Right ventricle myocardium inferior (tissue), 1 donor: ENCODE results near the gene HIPK2. TPM values are rescaled to one million over a fixed set of nuclear protein-coding genes. Genes with fewer than 3 reads are reported as not detected.

Experiments used
- ATAC-seq: fragments of 200-7000 bp; cut with Tn5 transposase; one replicate; pipeline ENCODE4 v1.9.1; 2020; ENCODE audit warnings: mild to moderate bottlenecking, moderate library complexity
- DNase-seq: peaks from one replicate; pipeline ENCODE4 v3.0.0; 2021; ENCODE audit errors: missing footprints
- intact Hi-C: fragments of 100-400 bp; cut with DNase I; formaldehyde crosslinking; loops from one replicate; pipeline ENCODE4 v1.11.0; 2022
- long read RNA-seq: library from polyadenylated mRNA; unstranded; transcript quantifications from one replicate; pipeline ENCODE4 v2.0.0, GENCODE V29; 2021
- total RNA-seq: library from RNA; stranded (reverse); fragmentation: NEBNext Ultra II Directional; extraction: Animal tissue kit (Norgen Biotek cat#: 25700); gene quantifications from one replicate; pipeline ENCODE4 v1.2.1, GENCODE V29; 2021
- donor health status: DM: no; HTN: yes; CAD: no; lungs with severe emphysema.

The HIPK2 gene
- total RNA-seq, result 97.8 TPM
- long read RNA-seq, partial matches to known transcripts, result 1 of 34 reads
- long read RNA-seq, other reads (novel, unspliced or antisense), result 33 of 34 reads

DNA sequence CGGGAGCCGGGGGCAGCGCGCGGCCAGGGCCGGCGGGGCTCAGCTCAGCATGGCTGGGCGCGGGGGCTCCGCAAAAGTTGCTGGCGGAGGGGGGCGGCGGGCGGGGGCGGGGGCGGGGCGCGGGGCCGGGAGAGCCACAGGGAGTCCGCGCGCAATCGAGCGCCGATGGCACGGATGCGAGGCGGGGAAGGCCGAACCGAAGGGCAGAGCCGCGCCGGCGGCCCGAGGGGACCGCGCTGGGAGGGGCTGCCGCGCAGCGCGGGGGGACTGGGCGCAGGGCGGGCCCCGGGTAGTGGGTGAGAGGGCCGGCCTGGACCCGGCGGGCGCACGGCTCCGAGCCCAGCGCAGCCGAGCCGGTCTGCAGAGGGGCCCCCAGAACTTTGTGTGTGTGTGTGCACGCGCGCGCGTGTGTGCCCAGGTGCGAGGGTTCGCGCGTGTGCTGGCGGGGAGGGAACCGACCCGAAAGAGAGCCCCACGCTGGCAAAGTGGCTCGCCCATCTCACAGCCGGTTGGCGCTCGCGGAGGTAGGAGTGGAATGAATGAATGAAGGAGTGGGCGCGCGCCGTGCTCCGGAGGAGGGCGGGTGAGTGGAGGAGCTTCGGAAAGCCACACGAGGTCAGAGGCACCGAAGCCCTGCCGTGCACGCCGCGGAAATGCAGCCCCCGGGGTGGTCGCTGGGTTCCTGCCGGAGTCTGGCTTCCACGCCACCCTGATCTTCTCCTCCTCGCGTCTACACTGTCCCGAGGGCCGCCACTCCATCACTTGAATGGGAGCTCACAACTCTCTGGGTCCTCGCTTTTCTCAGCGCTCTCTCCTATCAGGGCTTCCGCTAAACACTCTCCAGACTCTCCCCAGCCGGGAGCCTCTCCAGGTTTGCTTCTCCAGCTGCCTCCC is at the start of gene HIPK2:
HIPK2 (minus strand) TSS at position 51 of the 894 bp plus-strand sequence. CDS start 375 bp downstream, outside the sequence.
- DNase-seq (peak; percentile 91), ATAC-seq (peak; percentile 85)
- intact Hi-C loops, result loop anchor here (2.0 to 5.0 kb wide), 3 partner anchors 46 to 225 kb away; no protein-coding TSS in a partner anchor

DNA sequence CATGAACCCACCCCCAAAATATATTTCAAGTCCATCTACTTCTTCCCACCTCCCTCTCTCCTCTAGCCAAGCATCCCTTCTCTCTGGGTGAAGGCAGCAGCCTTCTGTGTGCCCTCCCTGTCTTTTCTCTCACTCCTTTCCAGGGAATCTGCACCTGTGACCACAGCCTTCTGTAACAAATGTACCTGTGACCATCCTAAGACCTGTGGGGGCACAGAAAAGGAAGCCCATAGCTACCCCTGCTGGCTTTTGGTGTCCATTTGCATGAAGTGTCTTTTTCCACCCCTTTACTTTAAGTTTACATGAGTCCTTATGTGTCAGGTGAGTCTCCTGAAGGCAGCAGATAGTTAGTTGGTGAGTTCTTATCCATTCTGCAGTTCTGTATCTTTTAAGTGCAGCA is 49.2 kb upstream of the HIPK2 start:
- intact Hi-C loops, result no loop called here
- ATAC-seq (no peak), DNase-seq (no peak)

DNA sequence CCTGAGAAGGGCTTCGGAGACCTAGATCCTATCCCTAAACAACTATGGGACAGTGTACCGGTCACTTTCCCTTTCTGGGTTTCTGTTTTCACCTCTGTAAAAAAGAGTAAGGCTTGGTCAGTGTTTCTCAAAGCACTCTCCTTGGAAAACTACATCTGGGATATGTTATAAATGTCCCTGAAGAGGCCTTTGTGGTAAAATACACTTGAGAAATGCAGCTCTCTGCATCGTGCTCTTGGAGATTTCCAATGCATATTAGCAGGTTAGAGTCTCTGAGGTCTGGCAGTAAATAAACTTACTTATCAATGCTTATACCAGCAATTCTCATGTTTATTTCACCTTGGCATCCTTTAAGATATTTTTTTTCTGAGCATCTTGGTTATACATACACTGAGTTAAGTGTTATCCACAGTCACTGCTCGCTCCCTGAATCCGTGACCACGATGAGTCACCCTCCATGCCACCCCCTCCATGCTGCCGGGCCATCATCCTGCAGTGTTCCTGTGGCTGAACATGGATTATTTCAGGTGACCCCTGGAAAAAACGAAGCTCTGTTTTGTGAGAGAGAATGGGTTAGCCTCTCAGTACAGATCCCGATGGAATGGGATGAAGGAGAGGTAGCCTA is 48.0 kb upstream of the HIPK2 start:
- intact Hi-C loops, result no loop called here
- no peak for DNase-seq
- no peak for ATAC-seq

DNA sequence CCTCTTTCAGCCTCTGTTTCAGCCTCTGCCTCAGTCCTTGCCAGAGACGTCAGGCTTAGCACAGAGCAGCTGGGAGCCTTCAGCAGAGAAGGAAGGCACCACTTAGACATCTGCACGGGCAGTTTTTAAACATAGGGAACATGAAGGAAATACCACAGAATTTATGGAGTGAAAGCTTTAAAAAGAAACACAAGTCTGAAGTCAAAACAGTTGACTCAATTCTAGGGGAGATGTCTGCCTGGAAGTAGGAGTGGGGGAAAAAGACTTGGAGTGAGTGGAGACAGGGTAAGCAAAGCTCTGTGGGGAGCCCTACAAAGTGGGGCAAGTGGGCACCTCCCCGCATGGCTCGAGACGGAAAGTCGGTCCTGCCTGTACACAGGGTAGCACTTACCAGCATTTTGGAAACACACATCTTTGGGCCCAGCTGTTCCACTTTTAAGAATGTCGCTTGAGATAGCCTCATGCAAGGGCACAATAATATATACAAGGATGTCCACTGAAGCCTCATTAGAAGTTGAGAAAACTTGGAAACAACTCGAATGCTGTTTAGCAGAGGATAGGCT is 46.2 kb upstream of the HIPK2 start:
- intact Hi-C loops, result no loop called here
- DNase-seq (no peak), ATAC-seq (no peak)

DNA sequence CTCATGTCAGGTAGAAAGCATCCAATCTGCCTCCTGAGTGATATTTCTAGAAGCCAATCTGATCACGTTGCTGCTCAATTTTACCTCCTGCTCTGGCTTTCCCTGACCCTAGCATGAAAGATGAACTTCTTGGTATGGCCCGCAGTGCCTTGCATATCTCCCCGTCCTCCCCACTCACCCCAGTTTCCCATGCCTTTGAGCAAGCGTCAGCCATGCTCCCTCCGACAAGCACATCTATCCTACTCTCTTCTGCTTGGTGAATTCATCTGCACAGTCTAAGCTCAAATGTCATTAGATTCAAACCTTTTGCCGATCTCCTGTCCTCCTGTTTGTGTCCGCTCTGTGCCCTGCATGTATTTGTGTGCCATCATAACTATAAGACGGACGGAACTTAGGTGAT is 45.1 kb upstream of the HIPK2 start:
- ATAC-seq, result no peak
- DNase-seq, result no peak
- intact Hi-C loops, result no loop called here

DNA sequence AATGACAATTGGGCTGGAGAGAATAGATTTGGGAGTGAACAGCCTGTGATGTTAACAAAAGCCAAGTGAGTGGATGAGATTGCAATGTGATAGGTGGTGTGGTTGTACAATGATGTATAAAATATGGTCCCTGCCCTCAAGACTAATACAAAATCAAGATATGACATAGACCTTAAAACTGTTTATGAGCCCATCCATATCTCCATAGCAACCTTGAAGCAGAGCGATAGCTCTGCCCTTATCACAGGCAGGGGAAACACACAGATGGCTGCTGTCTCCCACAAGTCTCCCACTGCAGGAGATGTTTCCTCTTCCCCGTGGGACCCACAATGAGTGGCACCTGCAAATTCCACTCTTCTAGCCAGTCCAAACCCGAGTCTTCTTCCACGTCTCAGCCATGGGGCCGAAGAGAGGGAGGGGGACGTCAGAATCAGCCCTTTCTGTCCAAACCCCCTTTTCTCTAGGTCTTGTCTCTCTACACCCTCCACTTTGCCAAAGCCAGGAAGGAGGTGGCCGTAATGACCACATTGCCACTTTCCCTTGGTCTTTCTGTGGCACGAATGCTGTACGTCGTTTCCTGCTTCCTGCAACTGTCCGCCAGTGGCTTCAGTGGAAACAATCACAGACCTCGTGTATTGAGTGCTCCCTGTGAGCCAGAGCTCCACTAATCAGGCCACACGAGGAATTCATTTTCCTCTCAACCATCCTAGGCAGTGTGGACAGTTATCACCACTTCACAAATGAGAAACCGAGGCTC is 43.7 kb upstream of the HIPK2 start:
- ATAC-seq, result no peak
- intact Hi-C loops, result no loop called here
- DNase-seq, result no peak

DNA sequence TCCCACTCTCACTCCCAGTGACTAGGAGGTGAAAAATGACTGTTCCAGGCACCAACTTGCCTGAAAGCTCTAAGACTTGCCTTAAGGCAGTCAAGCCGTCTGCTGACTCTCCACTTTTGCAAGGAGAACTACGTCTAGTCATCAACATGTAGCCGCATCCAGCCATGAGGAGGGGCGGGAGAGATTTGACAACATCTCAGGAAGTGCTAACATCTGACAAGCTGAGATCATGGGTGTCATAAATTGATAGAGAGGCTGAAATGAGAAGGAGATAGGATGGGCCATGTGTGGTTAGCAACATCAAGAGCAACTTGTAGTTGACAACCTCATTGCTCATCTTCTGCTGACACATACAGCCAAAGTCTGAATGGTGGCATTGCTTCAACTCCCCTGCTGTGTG is 42.3 kb upstream of the HIPK2 start:
- intact Hi-C loops, result no loop called here
- no peak for ATAC-seq
- DNase-seq, result no peak

DNA sequence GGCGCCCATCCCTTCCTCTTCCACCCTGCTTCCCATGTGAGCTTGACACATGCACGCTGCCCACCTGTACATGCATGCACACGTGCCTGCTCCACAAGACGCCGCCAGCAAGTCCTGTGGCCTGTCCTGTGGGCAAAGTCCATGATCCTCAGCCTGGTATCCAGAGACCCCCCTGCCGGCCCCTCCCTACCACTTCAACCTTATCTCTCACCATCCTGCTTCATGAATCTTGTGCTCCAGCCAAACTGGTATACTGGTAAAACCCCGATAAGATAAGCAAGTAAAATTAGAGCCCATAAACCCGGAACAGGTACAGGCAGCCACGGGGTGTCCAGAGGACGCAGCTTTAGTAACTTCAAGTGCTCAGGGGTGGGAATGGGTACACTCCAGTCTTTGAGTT is 39.5 kb upstream of the HIPK2 start:
- intact Hi-C loops, result no loop called here
- ATAC-seq (no peak), DNase-seq (no peak)

DNA sequence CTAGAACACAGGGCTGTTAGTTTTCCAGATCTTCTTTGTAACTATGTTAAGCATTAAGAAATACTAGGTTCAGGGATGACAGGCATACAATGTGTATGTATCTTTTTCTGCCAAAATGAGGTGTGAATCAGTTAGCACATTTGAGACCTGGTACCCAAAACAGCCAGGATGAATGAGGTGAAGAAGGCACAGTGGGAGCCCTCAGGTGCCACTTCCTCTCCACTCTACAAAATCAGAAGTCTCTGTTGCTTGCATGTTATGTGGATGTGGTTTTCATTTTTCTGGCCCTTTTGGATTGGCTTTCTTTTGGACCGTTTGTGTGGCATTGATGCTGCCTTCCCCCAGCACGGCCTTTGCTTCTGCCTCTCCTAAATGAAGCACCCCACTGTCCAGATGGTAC is 35.9 kb upstream of the HIPK2 start:
- intact Hi-C loops, result no loop called here
- ATAC-seq (no peak), DNase-seq (no peak)

DNA sequence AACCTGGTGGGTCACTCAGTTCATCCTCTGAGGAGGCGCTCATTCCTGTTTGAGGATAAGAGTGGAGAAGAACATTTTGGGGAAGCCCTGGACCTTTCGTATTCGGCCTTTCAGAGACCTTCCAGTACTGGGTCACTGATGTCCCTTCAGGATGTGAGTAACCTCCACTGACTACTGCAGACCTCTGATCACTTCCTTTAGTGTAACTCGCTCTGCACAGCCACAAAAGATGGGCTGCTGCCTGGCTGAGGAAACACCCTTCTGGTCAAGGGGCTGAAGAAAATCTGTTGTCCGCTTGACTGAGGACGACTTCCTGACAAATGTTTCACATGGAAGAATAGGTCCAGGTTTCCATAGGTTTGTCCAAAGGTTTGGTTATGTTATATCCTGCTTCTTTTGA is 35.4 kb upstream of the HIPK2 start:
- DNase-seq (no peak), ATAC-seq (no peak)
- intact Hi-C loops, result no loop called here

DNA sequence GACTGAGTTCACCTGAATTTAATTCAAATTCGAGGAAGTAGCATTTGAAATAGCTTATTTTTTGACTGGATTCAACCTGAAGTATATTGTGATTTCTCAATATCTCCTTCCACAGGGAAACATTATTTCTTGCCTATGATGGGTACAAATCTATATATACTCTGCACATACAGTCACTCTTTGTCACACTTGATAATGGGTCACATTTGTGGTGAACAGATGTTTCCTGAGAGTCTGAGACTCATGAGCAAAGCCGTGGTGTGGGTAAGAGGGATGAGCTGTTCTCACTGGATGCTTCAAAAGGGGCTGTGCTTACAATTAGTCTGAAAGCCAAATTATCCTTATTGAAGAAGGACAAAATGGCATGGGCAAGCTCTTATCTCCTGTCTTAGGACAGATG is 33.3 kb upstream of the HIPK2 start:
- no peak for DNase-seq
- no peak for ATAC-seq
- intact Hi-C loops, result no loop called here

DNA sequence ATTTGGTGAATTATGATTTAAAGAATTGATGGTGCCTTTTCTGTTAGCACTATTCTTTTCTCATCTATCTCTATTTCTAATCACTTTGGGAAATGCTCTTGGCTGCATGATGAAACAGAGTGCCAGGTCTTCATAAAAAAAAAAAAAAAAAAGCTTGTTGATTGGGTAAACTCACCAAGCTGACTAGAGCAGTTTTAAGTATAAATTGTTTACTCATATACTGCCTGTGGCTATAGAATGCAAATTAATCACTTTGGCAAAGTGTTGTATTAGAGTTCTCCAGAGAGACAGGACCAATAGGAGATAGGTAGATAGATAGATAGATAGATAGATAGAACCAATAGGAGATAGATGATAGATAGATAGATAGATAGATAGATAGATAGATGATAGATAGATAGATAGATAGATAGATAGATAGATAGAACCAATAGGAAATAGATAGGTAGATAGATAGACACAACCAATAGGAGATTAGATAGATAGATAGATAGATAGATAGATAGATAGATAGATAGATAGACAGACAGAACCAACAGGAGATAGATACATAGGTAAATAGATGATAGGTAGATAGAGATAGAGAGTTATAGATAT is 31.1 kb upstream of the HIPK2 start:
- DNase-seq (no peak), ATAC-seq (no peak)
- intact Hi-C loops, result no loop called here

DNA sequence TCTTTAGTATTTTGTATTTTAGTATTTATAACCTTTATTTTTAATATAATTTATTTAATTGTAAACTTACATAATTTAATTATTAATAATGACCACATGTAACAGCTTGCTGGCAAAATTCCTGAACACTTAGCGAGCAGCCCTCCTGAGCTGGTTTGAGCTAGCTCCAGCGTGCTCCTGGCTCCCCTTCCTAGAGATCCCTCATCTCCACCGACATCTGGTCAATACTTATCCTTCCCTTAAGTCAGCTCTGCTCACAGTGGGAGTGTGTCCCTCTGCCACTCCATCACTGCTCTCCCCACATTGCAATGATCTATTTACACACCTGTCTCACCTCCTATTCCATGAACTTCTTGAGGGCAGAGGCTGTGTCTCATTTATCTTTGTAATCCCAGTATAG is 30.6 kb upstream of the HIPK2 start:
- no peak for ATAC-seq
- intact Hi-C loops, result no loop called here

DNA sequence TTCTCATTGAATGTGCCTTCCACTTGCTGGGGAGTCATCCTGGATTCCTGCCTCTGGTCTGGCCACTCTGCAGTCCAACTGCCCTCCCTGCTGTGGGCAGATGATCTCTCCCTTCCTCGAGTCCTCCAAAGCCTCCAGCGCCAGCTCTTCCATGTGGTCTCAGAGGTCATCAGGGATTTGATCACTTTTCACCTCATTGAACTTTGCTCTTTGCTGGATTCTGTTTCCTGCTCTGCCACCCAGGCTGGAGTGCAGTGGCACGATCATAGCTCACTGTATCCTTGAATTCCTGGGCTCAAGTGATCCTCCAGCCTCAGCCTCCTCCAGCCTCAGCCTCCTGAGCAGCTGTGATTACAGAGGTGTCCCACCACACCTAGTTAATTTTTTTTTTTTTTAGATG is 29.2 kb upstream of the HIPK2 start:
- no peak for DNase-seq
- ATAC-seq, result no peak
- intact Hi-C loops, result no loop called here

More for the DNA sequence above, 30.6 kb upstream of the HIPK2 start:
- no peak for DNase-seq

DNA sequence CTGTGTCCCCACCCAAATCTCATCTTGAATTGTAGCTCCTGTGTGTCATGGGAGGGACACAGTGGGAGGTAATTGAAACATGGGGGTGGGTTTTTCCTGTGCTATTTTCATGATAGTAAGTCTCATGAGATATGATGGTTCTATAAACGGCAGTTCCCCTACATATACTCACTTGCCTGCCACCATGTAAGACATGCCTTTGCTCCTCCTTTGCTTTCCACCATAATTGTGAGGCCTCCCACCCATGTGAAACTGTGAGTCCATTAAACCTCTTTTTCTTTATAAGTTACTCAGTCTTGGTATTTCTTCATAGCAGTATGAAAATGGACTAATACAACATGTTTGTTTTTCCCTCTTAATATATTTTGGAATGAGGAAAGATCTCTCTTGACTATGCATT is 26.8 kb upstream of the HIPK2 start:
- intact Hi-C loops, result no loop called here
- no peak for ATAC-seq

DNA sequence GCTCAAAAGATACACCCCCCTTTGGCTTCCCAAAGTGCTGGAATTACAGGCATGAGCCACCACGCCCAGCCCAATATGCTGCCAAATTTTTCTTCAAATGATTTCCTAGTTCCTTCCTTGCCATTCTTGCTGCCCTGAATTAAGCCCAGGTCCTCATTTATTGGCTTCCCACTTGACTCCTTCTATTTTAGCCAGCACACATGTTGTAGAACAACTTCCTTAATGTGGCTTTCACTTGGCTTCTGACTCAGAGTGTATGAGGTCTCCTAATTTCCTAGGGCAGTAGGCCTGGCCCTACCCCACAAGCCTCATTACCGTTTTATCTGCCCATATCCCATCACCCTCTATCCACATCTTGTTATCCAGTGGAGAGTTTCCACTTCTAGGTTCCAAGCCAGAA is 21.8 kb upstream of the HIPK2 start:
- ATAC-seq, result peak; percentile 46

More for the DNA sequence above, 26.8 kb upstream of the HIPK2 start:
- DNase-seq, result no peak

DNA sequence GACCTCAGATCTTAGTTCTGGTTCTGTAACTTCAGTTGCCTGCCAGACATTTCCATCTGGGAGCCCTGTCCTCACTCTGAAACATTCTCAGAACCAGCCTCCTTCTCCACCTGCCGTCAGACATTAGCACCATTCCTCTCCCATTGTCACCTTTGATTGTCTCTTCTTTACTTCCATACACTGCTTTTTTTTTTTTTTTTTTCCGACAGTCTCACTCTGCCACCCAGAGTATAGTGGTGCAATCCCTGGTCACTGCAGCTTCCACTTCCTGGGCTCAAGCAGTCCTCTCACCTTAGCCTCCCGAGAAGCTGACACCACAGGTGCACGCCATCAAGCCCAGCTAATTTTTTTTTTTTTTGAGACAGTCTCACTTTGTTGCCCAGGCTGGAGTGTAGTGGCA is 21.1 kb upstream of the HIPK2 start:
- ATAC-seq (peak; percentile 62), DNase-seq (no peak)
- intact Hi-C loops, result no loop called here

More for the DNA sequence above, 21.8 kb upstream of the HIPK2 start:
- intact Hi-C loops, result no loop called here
- DNase-seq, result no peak

DNA sequence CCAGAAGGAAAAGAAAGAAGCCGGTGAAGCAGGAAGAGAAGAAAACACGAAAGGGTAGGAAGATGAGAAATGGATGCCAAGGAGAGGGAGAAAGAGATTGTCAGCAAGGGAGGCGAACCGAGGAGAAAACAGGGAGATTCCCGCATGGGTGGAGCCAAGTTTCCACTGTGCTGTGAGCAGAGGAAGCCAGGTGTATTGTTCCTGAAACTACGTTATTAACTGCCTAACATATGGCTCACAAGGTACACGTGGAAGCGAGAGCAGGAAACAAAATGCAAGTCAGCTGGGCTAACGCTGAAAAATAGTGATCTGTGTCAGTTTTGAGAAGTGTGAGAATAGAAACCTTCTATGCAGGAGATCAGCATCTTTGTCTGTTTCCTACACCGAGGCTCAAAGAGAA is 20.4 kb upstream of the HIPK2 start:
- DNase-seq (no peak), ATAC-seq (no peak)
- intact Hi-C loops, result no loop called here

DNA sequence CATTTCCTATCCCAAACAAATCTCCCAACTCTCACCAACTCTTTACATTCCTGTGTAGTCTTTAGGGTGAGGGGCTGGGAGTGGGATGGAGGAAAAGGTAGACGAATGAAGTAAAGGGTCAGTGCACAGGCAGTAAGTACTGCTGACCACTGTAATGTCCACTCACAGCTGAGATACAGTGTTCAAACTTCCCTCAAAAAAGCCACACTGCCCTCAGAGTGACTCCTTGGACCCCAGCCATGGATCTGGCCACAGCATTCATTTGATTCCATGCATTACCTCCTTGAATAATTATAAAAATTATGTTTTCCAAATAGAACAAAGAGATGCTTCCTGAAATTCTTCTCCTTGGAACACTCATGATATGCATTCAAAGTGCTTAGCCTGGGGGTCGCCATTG is 19.8 kb upstream of the HIPK2 start:
- intact Hi-C loops, result no loop called here
- DNase-seq (no peak), ATAC-seq (no peak)
